Stimulated activated CD8-positive, alpha-beta memory T cell treated with anti-CD3 and anti-CD28 coated beads, Interleukin-12 subunit alpha, Interleukin-12 subunit beta, amount 100 ng/mL, for 4 hours (primary cell): ENCODE data around the gene CUX1.
"Not testable (repeated sequence)": the region's sequence is repeated elsewhere in the genome, so short reads cannot be mapped to it uniquely, and the experiment has no call there.

Source experiments
- DNase-seq: peaks from one replicate; pipeline ENCODE4 v3.0.0-alpha.2; 2020; ENCODE audit warnings: low read depth

The CUX1 gene

GRCh38 chr7:101984133-101984879 lies 166.9 kb downstream of the CUX1 start:
- DNase-seq, result no peak

DNA sequence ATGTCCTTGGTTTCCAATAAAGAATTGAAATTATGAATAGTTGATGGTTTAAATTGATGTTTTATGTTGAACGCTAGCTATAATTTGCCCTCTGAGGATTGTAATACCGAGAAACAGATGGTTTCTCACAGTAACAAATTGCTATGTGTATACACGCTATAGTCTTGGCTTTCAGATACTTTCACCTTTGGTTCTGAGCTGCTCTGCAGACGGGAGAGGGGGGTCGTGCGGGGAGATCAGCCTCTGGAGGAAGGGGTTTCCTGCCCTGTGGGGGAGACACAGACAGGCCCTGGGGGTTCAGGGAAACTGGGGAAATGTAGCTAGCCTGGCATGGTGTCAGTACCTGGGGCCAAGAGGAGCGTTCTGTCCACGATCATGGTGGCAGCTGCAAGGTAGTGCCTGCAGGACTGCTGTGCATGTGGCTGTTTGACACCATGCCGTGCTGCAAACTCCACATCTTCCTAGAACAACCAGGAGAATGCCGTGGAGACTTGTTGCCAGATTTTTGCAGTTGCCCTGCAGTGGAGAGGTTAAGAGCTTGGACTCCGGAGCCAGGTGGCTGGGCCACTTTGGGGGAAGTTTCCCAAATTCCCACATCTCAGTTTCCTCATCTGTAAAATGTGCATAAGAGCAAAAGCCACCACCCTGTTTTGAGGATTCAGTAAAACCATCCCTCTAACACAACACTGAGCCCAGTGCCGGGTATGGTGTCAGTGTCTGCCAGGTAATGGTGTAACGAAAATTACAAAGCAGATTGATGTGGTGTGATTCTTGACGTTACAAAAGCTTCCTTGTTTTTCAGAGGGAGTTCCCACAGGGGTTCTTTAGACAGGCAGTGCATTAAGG lies 167.9 kb downstream of the CUX1 start:
- DNase-seq, result no peak

DNA sequence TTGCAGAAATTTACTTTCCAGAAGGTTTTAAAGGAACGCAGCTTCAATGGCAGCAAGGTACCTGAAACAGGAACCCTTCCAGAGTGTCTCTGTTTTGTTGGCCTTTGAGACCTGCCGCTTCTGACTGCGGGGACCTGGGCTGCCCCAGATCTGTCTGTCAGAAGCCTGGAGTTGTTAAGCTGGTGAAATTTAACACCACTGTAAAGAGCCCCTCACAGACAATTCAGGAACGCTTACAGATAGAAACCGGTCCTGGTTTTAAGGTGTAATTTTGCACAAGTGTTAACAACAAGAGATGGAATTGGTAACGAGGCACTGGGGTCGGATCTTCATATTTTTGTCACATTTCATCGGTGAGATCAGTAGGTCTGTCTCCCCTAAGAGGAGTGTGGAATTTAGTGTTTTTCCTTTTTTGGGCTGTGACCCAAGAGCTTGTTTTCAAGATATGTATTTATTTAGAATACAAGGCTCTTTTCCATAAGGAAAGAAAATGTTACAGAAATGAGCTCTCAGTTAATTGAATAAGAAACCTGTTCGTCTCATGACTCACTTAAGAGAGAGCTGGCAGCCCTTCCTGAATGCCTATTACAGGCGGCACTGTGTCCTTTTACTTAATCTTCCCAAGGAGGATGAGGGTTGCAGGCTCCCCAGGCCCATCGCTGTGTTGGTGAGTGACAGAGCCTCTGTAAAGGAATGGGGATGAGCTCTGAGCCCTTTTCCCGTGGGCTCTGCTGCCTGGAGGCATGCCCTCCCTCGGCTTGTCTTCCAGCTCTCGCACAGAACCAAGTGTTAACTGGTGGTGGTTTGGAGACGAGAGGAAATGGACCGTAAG lies 168.7 kb downstream of the CUX1 start:
- DNase-seq, result no peak

DNA sequence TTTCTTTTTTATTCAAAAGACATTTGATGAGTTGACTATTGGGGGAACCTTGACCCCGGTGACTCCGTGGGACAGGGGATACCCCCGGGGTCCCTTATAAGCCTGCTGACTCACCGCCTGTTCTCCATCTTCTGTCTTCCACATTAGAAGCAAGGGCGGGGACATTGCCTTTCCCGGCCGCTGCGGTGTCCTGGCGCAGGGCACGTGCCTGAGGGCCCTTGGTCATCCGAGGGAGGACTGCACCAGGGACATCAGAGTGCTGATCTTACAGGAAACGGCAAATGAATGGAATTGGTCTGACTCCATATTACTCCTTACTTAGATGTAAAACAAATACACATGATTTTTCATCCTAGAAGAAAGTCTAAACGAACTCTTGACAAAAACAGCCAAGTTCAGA lies 170.1 kb downstream of the CUX1 start:
- DNase-seq, result no peak

- not testable (repeated sequence) for DNase-seq
Measured at GRCh38 chr7:101988060-101988459, 170.6 kb downstream of the CUX1 start.

- DNase-seq, result no peak
Measured at GRCh38 chr7:101988513-101988912, 171.1 kb downstream of the CUX1 start.

DNA sequence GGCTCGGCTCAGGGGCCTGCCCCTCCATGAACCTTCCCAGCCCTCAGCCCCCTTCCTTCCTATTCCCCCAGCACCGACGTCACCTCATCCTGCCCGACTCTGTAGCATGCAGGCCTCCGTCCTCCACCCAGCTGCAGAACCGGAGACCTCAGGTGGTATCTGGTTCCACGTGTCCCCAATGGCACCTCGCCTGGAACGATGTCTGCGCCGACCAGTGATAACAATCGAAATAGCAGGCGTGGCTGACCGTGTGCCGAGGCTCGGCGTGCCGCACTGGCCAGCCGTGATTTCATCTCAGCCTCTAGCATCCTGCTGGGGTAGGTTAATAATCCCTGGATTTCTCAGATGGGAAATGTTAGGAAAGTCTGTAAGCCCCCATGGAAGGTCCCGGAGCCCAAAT lies 171.7 kb downstream of the CUX1 start:
- no peak for DNase-seq

DNA sequence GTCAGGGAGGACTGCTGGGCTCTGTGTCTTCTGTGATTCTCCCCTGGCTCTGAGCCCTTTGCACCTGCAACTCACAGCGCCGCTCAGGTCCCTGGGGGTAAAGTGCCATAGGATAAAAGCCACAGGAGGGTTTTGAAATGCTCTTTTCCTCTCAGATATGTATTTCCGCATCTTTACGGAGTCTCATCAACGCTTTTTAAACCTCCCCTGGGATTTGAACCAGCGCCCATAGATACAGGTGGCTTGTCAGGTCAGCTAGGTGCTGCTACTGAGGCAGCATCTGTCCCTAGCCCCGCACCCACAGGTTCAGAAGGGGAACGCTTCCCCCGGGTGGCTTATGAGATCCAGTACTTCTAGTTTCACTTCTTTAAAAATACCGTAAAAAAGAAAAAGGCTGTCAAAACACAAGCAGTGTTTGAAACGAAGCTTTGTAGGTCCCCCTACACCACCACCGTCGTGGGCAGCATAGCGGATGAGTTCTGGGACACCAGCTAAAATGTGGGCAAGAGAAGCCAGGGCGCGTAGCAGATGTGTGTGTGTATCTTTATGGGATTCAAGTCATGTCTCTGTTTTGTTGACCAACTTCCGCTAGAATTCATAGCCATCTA lies 173.5 kb downstream of the CUX1 start:
- DNase-seq, result no peak

DNA sequence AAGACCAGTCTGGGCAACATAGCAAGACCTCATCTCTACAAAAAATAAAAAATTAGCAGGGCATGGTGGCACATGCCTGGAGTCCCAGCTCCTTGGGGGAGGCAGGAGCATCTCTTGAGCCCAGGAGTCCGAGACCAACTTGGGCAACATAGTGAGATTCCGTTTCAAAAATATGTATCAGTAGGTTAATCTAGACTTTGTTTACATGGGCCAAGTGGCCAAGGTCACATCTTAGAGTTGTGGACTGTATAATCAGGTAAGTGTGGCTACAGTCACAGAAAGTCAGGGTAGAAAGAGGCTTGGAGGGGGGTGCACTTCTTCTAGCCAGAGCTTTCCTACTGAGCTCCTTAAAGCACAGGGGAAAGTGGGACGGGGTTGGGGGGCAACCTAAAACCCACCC lies 174.4 kb downstream of the CUX1 start:
- DNase-seq, result no peak

DNA sequence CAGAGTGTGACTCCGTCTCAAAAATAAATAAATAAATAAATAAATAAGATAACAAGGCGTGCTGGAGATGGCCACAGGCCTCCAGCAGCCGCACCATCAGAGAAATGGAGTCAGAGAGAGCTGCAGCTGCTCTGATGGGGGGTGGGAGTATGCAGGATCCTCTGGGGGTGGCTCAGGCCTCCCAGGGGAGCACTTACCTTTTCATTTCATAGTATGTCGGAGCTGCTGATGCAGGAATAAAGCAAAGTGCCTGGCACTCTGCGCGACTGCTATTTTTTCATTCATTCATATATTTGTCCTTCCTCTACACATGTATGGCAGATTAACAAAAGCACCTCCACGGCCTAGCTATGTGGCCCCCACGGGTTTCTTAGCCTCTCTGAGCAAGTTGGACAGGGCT lies 175.9 kb downstream of the CUX1 start:
- no peak for DNase-seq

GRCh38 chr7:101995121-101995520 lies 177.7 kb downstream of the CUX1 start:
- no peak for DNase-seq

- DNase-seq, result no peak
Measured at GRCh38 chr7:101996131-101996691, 178.8 kb downstream of the CUX1 start.

- no peak for DNase-seq
Measured at GRCh38 chr7:101996876-101997275, 179.4 kb downstream of the CUX1 start.

- DNase-seq, result no peak
Measured at GRCh38 chr7:101998029-101998905, 180.8 kb downstream of the CUX1 start.

GRCh38 chr7:101998906-101999240 lies 181.4 kb downstream of the CUX1 start:
- no peak for DNase-seq

- DNase-seq, result no peak
Measured at GRCh38 chr7:101999393-101999792, 182.0 kb downstream of the CUX1 start.

DNA sequence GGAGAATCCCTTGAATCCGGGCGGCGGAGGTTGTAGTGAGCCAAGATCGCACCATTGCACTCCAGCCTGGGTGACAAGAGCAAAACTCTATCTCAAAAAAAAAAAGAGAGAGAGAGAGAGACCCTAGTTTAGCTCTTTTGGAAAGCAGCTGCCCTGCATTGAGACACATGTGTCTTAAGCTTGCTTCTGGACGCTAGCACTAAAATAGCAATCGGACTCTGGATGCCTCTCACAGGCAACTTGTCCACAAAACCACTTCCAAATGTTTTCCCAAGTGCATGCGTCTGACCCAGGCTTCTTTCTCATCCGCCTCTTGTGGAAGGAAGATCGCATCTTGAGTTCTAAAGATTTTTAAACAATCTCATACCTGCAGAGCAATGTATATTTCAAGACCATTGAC lies 182.7 kb downstream of the CUX1 start:
- DNase-seq, result no peak

DNA sequence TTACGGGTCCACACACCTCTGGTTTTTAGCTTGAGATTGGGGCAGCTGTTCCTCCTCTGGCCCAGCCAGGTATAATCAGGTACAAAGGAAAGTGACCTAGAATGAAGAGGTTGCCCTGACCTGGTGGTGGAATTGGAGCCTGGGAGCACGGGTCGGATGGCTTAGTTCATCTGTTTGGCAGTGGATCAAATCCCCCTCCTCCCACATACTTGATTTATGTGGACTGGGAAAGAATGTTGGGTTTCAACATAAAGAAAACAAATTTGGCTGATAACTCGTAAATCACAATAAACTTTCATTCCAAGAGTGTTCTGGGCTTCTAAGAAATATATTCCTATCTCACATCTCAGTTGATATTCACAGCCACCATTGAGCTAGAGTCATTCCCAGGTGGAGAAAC lies 186.8 kb downstream of the CUX1 start:
- no peak for DNase-seq

DNA sequence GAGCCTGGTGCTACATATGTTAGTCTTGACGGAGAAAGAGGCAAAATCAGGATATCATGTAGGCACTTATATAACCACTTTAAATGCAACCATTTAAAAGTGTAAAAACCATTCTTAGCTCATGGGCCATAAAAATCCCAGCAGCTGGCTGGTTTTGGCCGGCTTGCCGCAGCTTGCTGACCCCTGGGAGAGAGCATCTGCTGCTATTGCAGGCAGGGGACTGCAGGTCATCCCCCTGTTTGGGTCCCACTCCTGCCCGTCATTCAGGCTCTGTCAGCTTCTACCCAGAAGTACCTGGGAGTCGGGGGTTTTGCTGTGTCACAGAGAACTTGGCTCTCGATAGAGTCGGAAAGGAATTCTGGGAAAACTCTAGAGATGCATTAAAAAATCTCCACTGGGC lies 187.4 kb downstream of the CUX1 start:
- no peak for DNase-seq

DNA sequence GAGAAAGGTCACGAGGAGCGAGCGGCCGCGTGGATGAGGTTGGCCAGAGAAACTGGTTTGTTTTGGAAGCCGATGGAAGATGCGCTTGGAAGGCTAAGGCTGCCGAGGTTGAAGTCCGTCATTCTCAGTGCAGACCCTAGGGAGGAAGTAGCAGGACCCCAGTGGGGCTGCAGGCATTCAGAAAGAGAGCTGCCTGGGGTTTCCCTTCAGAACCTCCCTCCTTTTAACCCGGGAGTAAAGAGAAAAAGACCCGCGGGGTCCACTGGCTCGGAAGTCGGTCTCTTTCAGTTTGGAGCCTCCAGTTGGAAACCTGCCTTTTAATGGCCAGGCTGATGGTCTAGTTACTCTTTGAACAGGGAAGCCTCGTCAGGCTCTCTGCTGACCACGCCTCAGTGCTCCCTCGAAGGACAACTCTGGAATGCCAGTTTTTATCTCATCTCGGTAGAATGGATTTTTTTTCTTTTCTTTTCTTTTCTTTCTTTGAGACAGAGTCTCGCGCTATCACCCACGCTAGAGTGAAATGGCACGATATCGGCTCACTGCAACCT lies 188.6 kb downstream of the CUX1 start:
- no peak for DNase-seq

DNA sequence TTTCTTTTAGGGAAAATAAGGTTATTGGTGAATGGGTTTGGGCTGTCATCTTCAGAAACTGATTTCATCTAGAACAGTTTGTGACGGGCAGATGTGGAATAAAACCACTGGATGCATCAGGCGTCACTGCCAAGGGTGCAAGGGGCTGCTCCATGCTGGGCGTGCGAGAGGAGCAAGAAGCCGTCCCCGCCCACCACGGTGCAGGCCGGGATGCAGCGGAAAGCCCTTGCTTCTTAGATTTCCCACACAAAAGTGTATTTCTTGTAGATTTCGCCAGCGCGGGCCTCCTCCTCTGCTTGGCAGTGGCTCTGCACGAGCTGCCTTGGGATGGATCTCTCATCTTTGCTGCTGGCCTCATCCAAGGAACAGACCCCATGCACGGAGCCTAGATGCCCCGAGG lies 189.3 kb downstream of the CUX1 start:
- no peak for DNase-seq
